Measurements from ENCODE around the gene PRKRA.
"Not testable (repeated sequence)": the region's sequence is repeated elsewhere in the genome, so short reads cannot be mapped to it uniquely, and the experiment has no call there.

The PRKRA gene

DNA sequence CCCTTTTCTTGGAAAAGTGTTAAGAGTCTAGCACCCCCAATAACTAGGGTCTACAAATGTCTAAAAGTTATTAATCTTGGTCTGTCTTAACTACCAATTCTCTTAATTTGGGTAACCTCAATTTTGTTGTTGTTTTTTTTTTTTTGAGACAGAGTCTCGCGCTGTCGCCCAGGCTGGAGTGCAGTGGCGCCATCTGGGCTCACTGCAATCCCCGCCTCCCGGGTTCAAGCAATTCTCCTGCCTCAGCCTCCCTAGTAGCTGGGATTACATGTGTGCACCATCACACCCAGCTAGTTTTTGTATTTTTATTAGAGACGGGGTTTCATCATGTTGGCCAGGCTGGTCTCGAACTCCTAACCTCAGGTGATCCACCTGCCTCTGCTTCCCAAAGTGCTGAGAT lies 38.5 kb downstream of the PRKRA start:
- not testable (repeated sequence) for DNase-seq

DNA sequence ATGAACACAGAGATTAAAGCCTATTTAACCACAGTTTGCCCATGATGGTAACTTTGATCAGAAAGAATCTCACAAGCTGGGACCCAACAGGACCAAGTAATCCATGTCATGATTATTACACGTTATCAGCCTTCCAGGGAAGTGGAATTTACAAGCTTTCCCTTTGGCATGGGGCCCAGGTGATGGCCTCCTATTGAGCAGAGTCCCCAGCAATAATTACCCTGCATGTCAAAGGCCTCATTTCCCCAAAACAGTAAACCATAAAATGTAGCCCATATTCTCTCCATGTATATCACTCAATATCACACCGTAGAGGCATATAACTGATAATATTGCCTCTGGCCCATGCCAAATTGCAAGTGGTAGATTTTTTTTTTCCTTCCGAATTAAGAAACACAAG lies 38.9 kb downstream of the PRKRA start:
- DNase-seq: no peak

DNA sequence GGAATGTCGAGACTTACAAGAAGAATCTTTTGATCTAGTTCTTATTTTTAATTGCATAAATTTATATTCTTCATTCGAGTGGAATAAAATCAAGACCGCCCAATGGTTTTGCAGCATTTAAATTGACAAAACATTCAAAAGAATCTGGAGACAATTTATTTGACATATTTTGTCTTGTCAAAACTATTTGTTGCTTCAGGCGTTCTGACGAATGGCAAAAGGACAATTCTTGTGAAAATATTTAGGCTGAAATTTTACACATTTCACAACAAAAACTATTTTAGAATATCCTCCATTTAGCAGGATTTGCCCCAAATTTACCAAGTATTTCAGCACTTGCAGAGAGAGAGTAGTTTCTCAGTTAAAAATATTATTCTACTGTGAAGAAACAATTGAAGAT lies 41.7 kb downstream of the PRKRA start:
- DNase-seq: no peak

DNA sequence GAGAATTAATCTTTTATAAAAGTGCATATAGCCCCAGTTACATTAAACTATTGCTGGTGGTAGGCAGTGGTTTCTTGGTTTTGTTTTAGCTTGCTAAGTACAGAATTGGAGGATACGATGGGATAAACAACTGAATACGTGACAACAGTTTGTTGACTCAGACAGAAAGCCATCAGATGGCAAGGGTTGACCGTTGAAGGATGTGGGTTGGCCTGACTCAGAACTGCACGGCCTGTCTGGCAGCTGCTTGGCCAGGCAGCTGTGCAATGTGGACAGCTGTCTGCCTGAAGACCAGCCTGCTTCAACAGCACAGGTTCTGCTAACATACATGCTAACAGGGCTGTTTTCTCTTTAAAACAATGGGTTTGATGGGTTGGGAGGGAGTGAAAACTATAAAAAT lies 46.6 kb downstream of the PRKRA start:
- DNase-seq: no peak

DNA sequence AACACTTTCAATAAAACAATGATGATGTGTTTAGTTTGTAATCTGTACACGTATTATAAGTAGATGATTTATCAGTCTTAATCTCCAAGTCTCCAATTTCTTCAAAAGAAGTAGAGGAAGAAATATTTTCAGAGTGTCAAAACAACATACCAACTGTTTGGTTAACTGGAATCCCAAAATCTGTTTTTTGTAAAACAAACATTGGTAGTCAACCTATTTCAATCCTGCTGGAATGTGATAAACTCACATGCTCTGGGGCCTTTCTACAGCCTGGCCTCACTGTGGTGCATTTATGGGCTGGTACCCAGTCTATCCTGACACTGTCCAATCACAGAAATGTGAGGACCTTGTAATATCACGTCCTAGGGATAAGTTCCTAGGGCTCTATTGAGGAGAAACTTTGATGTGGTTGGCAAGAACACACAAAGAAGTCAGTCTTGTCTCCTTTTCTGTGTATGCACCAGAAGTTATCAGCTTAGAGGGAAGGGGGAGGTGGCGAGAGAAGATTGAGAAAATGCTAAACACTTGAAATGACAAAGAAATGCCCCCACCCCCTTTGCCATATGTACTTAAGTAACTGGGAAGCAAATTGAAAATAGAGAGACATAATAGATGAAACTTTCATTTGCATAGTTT lies 47.2 kb downstream of the PRKRA start:
- no peak for DNase-seq

DNA sequence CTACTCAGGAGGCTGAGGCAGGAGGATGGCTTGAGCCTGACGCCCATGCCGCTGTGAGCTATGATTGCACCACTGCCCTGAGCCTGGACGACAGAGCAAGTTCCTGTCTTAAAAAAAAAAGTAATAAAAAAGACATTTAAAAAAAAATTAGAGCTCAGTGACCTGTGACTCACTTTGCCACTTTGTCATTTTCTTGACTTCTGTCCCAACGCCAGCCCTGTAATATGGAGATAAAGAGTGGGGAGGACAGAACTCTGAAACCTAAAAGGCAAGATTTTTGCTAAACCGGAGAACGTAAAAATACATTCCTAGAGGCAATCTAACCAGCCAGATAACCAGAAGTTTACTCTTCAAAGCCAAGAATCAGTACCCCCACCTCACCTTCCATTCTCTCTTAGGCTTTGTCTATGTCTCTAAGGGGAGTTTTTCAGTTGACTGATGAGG lies 49.0 kb downstream of the PRKRA start:
- no peak for DNase-seq

DNA sequence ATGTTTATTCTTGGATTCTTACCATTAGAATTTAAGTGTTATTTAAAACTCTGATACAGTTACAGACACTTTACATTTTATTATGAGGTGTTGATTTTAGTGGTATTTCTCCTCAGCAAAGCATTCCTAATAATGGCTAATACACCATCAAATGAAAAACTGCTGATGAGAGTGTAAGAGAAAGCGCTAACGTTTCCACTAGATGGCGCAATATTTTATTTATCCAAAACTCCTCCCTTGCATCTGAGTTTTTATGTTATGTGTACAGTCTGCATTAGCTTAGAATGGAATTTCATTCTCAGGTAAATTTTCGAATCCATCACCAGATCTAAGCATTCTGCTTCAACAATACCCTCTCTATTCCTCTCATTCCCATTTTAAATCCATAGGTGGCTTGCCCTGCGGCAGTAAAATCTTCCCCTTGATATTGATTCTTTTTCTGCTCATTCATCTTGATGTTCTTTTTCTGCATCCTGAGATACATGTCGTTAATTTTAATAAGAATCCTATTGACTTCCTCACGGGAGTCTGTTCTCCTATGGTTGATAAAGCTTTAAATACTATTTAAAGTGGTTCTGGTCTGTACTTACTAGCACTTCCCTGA lies 53.9 kb downstream of the PRKRA start:
- no peak for DNase-seq

DNA sequence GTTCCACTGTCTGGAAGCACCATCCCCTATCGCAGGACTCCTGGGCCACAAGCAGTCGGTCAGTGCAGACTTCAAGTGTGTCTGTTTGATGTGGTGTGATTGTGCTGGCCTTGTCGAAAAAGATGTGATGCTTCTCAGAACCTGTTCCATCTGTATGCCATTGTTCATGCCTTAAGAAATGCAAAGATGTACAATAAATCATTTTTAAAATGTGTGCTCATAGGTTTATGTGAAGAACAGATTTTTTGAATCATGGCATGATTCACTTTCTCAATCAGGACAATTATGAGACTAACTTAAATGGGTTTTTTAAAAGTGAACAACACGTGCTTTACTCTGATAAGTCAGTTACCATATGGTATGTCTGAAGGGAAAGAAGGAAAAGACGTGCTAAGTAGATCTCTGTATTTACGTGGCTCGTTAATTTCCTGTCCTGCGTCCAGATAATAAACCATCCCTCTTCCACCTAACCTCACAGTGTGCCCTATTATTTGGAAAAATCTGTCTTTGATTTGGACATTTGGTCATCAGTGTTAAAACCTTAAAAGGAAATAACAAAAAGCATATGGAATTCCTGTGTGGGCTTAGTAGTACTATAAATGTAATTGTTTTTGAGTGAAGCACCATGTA lies 54.9 kb downstream of the PRKRA start:
- no peak for DNase-seq

DNA sequence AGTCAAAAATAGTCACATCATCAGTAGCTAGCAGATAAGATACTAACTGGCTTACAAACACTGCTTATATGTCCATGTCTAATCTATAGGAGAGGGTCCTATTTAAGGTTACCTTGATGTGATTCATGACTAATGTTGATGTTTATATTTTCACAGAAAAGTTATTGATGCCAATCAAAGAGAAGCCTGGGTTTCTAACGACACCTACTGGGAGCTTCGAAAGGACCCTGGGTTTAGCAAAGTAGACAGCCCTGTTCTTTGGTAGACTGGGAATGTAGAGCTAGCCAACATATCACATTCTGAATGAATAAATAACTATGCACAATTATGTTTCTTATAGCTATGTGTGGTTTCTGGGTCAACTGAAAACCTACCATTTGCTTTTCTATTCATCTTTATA lies 55.7 kb downstream of the PRKRA start:
- no peak for DNase-seq

DNA sequence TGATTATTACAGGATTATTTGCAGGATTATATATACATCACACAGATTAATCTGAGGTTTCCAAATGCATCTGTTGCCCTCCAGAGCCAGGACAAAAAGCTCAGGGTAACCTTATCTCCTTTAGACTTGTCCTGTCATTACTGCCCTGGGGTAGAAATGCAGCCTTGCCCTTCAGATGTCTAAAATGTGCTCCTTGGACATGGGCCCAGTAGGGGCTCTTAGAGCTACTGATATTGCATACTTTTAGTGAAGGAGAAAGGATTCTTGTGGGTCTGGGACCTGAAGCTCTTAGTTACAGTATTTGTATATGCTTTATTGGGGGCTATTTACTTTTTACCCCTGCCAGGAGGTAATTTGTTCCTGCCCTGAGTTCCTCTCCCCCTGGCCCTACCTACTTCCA lies 56.1 kb downstream of the PRKRA start:
- DNase-seq: no peak

DNA sequence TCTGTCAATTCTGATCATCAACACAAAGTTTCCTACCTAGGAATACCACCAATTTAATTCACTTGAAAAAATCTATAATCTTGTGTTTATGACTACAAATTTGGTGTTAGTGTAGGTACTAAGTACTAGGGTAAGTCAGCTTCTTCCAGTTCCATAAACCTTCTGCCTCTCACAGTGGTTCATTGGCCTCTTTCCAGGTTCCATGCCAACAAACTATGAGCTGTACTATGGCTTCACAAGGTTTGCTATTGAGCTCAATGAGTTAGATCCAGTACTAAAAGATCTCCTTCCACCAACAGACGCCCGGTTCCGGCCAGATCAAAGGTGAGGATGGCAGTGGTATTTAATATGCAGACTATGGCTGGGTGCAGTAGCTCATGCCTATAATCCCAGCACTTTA lies 58.8 kb downstream of the PRKRA start:
- DNase-seq: no peak

DNA sequence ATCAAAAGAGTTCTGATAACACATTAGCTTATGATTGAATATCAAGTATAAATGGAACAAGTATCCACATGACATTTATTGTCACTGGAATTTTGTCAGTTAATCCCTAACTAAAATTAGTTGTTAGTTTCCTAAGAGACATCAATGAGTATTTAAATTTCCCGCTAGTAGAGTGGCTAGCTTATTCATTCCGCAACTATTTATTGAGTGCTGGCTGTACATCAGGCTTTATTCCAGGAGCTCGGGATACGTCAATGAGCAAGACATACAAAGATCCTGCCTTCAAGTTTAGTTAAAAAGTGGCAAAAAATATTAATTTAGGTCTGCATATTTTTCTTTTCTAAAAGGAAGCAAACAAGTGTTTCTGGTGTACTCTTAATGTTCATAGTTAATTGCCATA lies 59.3 kb downstream of the PRKRA start:
- no peak for DNase-seq

DNA sequence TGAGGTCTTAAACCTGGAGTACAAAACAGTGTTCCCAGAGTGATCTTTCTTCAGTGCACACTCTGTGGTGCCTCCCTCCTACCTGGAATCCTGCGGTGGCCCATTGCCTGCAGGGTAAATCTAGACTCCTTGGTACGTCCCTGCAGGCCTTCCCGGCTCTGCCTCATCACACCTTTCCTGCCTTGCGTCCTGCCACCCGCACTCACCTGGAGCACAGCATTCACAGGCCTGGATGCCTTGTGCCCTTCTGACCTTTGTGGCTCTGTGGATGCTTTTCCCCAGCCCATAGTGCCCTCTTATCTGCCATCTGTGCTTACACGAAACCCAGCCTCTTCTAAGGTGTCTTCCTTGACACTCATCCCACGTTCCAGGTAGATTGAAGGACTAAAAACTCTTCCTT lies 62.7 kb downstream of the PRKRA start:
- DNase-seq: no peak

DNA sequence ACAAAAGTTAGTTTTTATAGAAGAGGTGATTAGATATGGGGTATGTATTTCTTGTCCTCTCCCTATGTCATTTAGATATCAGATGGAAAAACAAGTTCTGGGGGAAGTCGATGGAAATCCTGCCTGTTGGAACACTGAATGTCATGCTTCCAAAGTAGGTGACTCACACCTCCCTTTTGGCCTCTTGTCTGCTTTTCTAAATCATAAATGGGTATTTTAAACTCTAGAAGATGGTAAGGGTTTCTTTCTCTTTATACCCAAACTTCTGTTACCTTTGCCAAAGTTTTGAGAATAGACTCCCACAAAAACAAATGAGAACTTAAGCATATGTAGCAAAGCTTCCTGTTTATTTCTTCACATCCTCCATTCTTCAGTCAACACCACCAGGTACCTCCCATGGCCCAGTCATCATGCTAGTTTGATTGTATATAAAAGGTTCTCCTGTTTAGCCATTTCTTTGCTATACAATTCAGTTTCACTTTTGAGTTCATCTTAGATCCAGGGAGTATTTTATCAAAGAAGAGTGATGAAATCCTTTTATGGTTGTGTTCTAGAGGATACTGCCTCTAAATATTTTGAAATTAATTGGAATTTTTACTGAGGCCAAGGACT lies 63.9 kb downstream of the PRKRA start:
- no peak for DNase-seq

DNA sequence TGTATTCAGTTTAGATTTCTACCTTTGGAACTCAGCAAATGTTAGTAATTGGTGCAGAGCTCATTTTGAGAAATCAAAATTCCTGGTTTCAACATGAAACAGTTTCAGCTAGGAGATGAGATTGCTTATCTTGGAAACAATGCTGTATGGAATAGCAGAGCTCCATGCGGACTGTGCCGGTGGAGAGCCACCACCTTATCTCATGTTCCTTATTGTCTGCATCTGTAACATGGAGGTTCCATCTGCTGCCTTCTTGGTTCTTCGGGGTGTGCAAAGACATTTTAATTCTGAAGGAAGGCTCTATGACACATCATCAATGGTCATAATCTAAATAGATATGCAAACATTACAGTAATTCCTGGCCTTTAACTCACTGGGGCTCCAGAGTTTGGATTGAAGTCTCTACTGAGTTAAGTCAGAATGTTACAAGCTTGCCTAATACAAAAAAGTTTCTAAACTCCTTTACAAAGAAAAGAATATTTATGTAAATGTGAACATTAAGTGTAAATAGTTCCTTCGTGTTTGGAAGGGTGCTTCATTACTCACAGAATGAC lies 65.3 kb downstream of the PRKRA start:
- no peak for DNase-seq

DNA sequence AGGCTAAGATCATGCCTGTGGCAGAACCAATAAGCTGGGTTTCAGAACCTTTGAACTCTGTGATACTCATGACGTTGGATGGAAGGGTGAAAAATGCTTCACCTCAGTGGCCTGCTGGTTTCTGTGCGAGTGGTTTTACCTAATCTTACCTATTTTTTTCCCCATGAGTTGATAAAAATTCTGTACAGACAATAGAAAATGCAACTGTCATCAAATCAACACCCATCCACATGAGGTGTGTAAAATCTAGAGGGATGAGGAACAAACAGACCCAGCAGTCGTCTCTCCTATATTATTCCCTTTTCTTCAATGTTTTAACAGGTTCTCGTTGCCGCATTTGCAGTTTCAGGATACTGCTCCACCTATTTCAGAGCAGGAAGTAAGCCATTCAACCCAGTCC lies 67.3 kb downstream of the PRKRA start:
- no peak for DNase-seq

Measured in activated naive CD4-positive, alpha-beta T cell (primary cell).